Endometrial microvascular endothelial cells (primary cell): Measurements from ENCODE around the gene THNSL1. TPM values are rescaled to one million over a fixed set of nuclear protein-coding genes. Genes with fewer than 3 reads are reported as not detected.

Experiments
- in situ Hi-C: cut with HindIII; loops from 2 replicates; pipeline ENCODE4 v1.10.0; 2017; ENCODE audit warnings: low sequenced_read_pairs, low pct_unique_long_range_greater_than_20kb; ENCODE audit errors: inconsistent ontology term
- total RNA-seq: library from RNA; depleted of rRNA; stranded (reverse); fragments of >200 nt; gene quantifications from one replicate; pipeline ENCODE4 v1.2.3, GENCODE V29; 2015; ENCODE audit errors: inconsistent ontology term

Gene THNSL1
- total RNA-seq, 1 donor from 2014 or later = 1.6 TPM

- in situ Hi-C loops = no loop called here
Observed at GRCh38 chr10:25047591-25048301, 31.3 kb downstream of the THNSL1 start.

- in situ Hi-C loops = no loop called here
Observed at GRCh38 chr10:25048450-25048849, 32.0 kb downstream of the THNSL1 start.

- in situ Hi-C loops = no loop called here
Observed at GRCh38 chr10:25049966-25050365, 33.6 kb downstream of the THNSL1 start.

- in situ Hi-C loops = no loop called here
Observed at GRCh38 chr10:25050402-25050801, 34.0 kb downstream of the THNSL1 start.

GRCh38 chr10:25052012-25052411 is 35.6 kb downstream of the THNSL1 start:
- in situ Hi-C loops = no loop called here

- in situ Hi-C loops = no loop called here
Observed at GRCh38 chr10:25056726-25057125, 40.3 kb downstream of the THNSL1 start.

- in situ Hi-C loops = no loop called here
Observed at GRCh38 chr10:25057886-25058285, 41.5 kb downstream of the THNSL1 start.

- in situ Hi-C loops = no loop called here
Observed at GRCh38 chr10:25059990-25060389, 43.6 kb downstream of the THNSL1 start.

GRCh38 chr10:25061125-25061524 is 44.7 kb downstream of the THNSL1 start:
- in situ Hi-C loops = no loop called here

GRCh38 chr10:25061711-25062449 is 45.5 kb downstream of the THNSL1 start:
- in situ Hi-C loops = no loop called here

GRCh38 chr10:25063157-25063556 is 46.7 kb downstream of the THNSL1 start:
- in situ Hi-C loops = no loop called here

GRCh38 chr10:25063644-25064043 is 47.2 kb downstream of the THNSL1 start:
- in situ Hi-C loops = no loop called here

- in situ Hi-C loops = no loop called here
Observed at GRCh38 chr10:25064401-25064800, 48.0 kb downstream of the THNSL1 start.

- in situ Hi-C loops = no loop called here
Observed at GRCh38 chr10:25065761-25066476, 49.5 kb downstream of the THNSL1 start.

GRCh38 chr10:25068152-25069058 is 52.0 kb downstream of the THNSL1 start:
- in situ Hi-C loops = no loop called here

- in situ Hi-C loops = no loop called here
Observed at GRCh38 chr10:25071227-25071626, 54.8 kb downstream of the THNSL1 start.

GRCh38 chr10:25072786-25073185 is 56.4 kb downstream of the THNSL1 start:
- in situ Hi-C loops = no loop called here

GRCh38 chr10:25075825-25076224 is 59.4 kb downstream of the THNSL1 start:
- in situ Hi-C loops = no loop called here
